ENCODE results near the gene ATP9B.

GRCh38 chr18:79077181-79077580 is 8.0 kb downstream of the ATP9B start:
- no peak for TF ChIP-seq EZH2phosphoT487 (IDR thresholded peaks at IDR 0.05; ENCODE audit: low read length)
- TF ChIP-seq, protein P1, sequence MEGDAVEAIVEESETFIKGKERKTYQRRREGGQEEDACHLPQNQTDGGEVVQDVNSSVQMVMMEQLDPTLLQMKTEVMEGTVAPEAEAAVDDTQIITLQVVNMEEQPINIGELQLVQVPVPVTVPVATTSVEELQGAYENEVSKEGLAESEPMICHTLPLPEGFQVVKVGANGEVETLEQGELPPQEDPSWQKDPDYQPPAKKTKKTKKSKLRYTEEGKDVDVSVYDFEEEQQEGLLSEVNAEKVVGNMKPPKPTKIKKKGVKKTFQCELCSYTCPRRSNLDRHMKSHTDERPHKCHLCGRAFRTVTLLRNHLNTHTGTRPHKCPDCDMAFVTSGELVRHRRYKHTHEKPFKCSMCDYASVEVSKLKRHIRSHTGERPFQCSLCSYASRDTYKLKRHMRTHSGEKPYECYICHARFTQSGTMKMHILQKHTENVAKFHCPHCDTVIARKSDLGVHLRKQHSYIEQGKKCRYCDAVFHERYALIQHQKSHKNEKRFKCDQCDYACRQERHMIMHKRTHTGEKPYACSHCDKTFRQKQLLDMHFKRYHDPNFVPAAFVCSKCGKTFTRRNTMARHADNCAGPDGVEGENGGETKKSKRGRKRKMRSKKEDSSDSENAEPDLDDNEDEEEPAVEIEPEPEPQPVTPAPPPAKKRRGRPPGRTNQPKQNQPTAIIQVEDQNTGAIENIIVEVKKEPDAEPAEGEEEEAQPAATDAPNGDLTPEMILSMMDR (IDR thresholded peaks at IDR 0.05; ENCODE audit: low read length), result no peak

Measured in MM.1S (cell line).